ENCODE data around the gene TUBA4B. TPM values are rescaled to one million over a fixed set of nuclear protein-coding genes. Genes with fewer than 3 reads are reported as not detected.

The TUBA4B gene
- total RNA-seq, 1 donor from 2014 or later: not detected

GRCh38 chr2:219272356-219272755 lies 19.3 kb downstream of the TUBA4B start:
- Histone ChIP-seq H3K9me3 (ENCODE audit: control insufficient read depth in 3 of 3, low read length in 3 of 3) (no peaks in the 10 kb centered on the region), H3K27me3 (ENCODE audit: control insufficient read depth in 3 of 3, insufficient read depth in 3 of 3, low read length in 3 of 3) (no peaks in the 10 kb centered on the region), H3K4me1 (ENCODE audit: control insufficient read depth in 3 of 3, insufficient read depth in 3 of 3, low read length in 3 of 3) (peaks cover 8 to 23% (median 14%) of the 10 kb centered on the region in 3 donors), H3K9ac (ENCODE audit: low read depth in 1 of 3, low read length in 3 of 3) (no peak overlapping the region), H3K4me3 (ENCODE audit: low read length in 3 of 3) (no peak overlapping the region), H3K27ac (ENCODE audit: low read depth, low read length) (no peak overlapping the region), H3K36me3 (ENCODE audit: control insufficient read depth in 3 of 3, insufficient read depth in 3 of 3, low read length in 3 of 3) (no peaks in the 10 kb centered on the region)

DNA sequence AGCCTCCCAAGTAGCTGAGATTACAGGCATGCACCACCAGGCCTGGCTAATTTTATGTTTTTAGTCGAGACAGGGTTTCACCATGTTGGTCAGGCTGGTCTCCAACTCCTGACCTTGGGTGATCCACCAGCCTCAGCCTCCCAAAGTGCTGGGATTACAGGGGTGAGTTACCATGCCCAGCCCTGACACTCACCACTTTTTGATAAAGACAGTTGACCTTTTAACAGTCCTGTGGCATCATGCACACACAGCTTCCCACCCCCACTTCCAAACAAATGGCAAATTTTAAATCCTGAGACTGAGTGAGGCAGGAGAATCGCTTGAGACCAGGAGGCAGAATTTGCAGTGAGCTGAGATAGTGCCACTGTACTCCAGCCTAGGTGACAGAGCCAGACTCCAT lies 20.0 kb downstream of the TUBA4B start:
- Histone ChIP-seq H3K27ac (ENCODE audit: low read depth, low read length) (no peak overlapping the region), H3K9ac (ENCODE audit: low read depth in 1 of 3, low read length in 3 of 3) (no peak overlapping the region), H3K4me1 (ENCODE audit: control insufficient read depth in 3 of 3, insufficient read depth in 3 of 3, low read length in 3 of 3) (peaks cover 15 to 30% (median 20%) of the 10 kb centered on the region in 3 donors), H3K9me3 (ENCODE audit: control insufficient read depth in 3 of 3, low read length in 3 of 3) (no peaks in the 10 kb centered on the region), H3K4me3 (ENCODE audit: low read length in 3 of 3) (no peak overlapping the region), H3K36me3 (ENCODE audit: control insufficient read depth in 3 of 3, insufficient read depth in 3 of 3, low read length in 3 of 3) (no peaks in the 10 kb centered on the region), H3K27me3 (ENCODE audit: control insufficient read depth in 3 of 3, insufficient read depth in 3 of 3, low read length in 3 of 3) (no peaks in the 10 kb centered on the region)

DNA sequence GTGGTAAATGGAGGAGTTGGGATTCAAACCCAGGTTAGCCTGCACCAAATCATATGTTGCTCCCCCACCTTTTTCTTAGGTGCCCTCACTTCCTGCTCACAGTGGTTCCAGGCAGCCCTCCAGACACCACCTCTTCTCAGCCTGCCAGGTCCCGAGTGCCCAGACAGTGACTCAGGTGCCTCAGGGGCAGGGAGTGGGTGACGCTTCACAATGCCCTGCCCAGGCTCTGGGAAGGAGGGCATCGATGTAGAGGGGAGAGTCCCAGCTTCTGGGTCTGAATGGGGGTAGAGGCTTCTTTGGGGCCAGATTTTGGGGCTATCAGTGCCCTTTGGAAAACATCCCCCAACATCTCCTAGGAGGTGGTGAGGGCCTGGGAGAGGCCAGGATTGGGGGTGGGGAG lies 20.9 kb downstream of the TUBA4B start:
- H3K27ac ChIP-seq (ENCODE audit: low read depth, low read length): peak overlapping the region; percentile 88
- H3K4me1 ChIP-seq (ENCODE audit: control insufficient read depth in 3 of 3, insufficient read depth in 3 of 3, low read length in 3 of 3): peaks cover 24 to 39% (median 30%) of the 10 kb centered on the region in 3 donors
- H3K27me3 ChIP-seq (ENCODE audit: control insufficient read depth in 3 of 3, insufficient read depth in 3 of 3, low read length in 3 of 3): no peaks in the 10 kb centered on the region
- no peaks in the 10 kb centered on the region for H3K36me3 ChIP-seq (ENCODE audit: control insufficient read depth in 3 of 3, insufficient read depth in 3 of 3, low read length in 3 of 3)
- H3K4me3 ChIP-seq (ENCODE audit: low read length in 3 of 3): peak overlapping the region in 1 of 3 donors; percentile 58
- no peaks in the 10 kb centered on the region for H3K9me3 ChIP-seq (ENCODE audit: control insufficient read depth in 3 of 3, low read length in 3 of 3)
- H3K9ac ChIP-seq (ENCODE audit: low read depth in 1 of 3, low read length in 3 of 3): peak overlapping the region; percentile 16 to 79 (median 47)

DNA sequence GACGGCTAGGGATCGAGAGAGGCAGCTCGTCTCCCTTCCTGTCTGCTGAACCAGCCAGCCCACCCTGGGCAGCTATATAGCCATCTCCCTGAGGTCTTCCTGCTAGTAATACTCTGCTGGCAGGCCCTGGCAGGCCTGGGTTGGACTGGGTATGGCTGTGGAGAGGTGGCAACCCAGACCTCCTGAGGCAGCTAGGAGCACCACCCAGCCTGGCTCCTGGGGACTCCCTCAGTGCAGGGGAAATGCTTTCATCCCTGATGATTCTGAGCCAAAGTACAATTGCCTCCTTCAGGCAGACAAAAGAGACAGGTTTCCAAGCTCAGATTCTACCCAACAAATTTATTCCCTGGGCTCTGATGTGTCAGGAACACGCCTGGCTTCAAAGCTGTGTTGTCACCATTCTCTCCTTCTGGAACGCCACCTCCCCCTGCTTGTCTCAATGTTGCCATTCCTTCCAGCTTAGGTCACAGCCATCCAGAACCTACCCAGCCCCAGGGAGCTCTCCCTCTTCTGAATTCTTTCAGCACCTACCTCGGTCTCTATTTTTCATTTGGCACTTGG lies 21.4 kb downstream of the TUBA4B start:
- H3K36me3 ChIP-seq (ENCODE audit: control insufficient read depth in 3 of 3, insufficient read depth in 3 of 3, low read length in 3 of 3): no peaks in the 10 kb centered on the region
- peaks cover 24 to 37% (median 28%) of the 10 kb centered on the region in 3 donors for H3K4me1 ChIP-seq (ENCODE audit: control insufficient read depth in 3 of 3, insufficient read depth in 3 of 3, low read length in 3 of 3)
- H3K27ac ChIP-seq (ENCODE audit: low read depth, low read length): peak overlapping the region; percentile 88
- H3K4me3 ChIP-seq (ENCODE audit: low read length in 3 of 3): peak overlapping the region in 1 of 3 donors; percentile 58
- no peaks in the 10 kb centered on the region for H3K27me3 ChIP-seq (ENCODE audit: control insufficient read depth in 3 of 3, insufficient read depth in 3 of 3, low read length in 3 of 3)
- peak overlapping the region; percentile 16 to 79 (median 47) for H3K9ac ChIP-seq (ENCODE audit: low read depth in 1 of 3, low read length in 3 of 3)
- no peaks in the 10 kb centered on the region for H3K9me3 ChIP-seq (ENCODE audit: control insufficient read depth in 3 of 3, low read length in 3 of 3)

DNA sequence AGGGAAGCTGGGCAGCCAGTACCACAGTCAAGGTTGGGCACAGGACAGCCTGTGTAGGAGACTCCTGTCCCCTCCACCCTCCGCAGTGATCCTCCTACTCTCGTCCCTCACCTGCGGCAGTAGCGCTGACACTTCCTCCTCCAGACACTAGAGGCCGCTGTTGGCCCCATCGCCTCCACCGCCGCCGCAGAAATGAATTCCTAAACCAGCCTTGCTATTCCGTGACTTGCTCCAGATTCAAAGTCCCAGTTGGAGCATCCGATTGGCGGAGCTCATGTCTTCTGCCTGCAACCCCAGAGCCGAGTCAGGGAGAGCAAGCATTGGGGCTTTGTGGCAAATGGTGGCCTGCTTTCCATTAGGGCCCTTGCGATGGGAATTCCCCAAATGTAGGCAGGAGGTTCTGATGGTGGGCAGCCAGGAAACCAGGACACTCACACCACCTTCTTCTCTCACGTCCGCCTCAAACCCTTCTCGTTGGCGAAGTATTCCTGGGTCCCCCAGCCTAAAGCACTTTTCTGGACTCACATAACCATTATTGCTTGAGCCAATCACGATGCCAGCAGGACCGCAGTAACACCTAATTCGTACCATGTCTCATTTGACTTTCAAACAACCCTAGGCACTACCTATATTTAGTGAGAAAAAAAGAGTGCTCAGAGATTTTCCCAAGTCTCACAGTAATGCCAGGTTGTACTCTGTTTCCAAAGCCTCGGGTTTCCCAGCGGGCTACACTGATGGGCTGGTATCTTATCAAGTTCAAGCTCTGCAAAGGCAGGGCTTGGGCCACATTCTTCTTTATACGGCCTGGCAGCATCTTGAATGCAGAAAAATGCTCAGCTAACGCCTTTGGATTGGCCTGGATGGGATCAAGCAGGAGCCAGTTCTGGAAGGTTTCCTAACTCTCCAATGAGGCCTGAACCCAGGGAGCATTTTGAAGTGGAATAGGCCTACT lies 24.9 kb downstream of the TUBA4B start:
- peak overlapping the region; percentile 56 to 77 (median 67) for H3K4me3 ChIP-seq (ENCODE audit: low read length in 3 of 3)
- H3K36me3 ChIP-seq (ENCODE audit: control insufficient read depth in 3 of 3, insufficient read depth in 3 of 3, low read length in 3 of 3): peaks cover 25 to 28% (median 26%) of the 10 kb centered on the region in 3 donors
- H3K9me3 ChIP-seq (ENCODE audit: control insufficient read depth in 3 of 3, low read length in 3 of 3): no peaks in the 10 kb centered on the region
- no peaks in the 10 kb centered on the region for H3K27me3 ChIP-seq (ENCODE audit: control insufficient read depth in 3 of 3, insufficient read depth in 3 of 3, low read length in 3 of 3)
- H3K27ac ChIP-seq (ENCODE audit: low read depth, low read length): peak overlapping the region; percentile 90
- H3K9ac ChIP-seq (ENCODE audit: low read depth in 1 of 3, low read length in 3 of 3): peak overlapping the region; percentile 80 to 90 (median 86)
- peaks cover 38 to 57% (median 40%) of the 10 kb centered on the region in 3 donors for H3K4me1 ChIP-seq (ENCODE audit: control insufficient read depth in 3 of 3, insufficient read depth in 3 of 3, low read length in 3 of 3)

GRCh38 chr2:219278655-219279150 lies 25.7 kb downstream of the TUBA4B start:
- no peaks in the 10 kb centered on the region for H3K27me3 ChIP-seq (ENCODE audit: control insufficient read depth in 3 of 3, insufficient read depth in 3 of 3, low read length in 3 of 3)
- peak overlapping the region; percentile 80 to 90 (median 86) for H3K9ac ChIP-seq (ENCODE audit: low read depth in 1 of 3, low read length in 3 of 3)
- peak overlapping the region; percentile 36 to 77 (median 71) for H3K4me3 ChIP-seq (ENCODE audit: low read length in 3 of 3)
- peaks cover 33 to 35% (median 33%) of the 10 kb centered on the region in 3 donors for H3K36me3 ChIP-seq (ENCODE audit: control insufficient read depth in 3 of 3, insufficient read depth in 3 of 3, low read length in 3 of 3)
- no peaks in the 10 kb centered on the region for H3K9me3 ChIP-seq (ENCODE audit: control insufficient read depth in 3 of 3, low read length in 3 of 3)
- H3K27ac ChIP-seq (ENCODE audit: low read depth, low read length): peak overlapping the region; percentile 90
- H3K4me1 ChIP-seq (ENCODE audit: control insufficient read depth in 3 of 3, insufficient read depth in 3 of 3, low read length in 3 of 3): peaks cover 38 to 56% (median 40%) of the 10 kb centered on the region in 3 donors

DNA sequence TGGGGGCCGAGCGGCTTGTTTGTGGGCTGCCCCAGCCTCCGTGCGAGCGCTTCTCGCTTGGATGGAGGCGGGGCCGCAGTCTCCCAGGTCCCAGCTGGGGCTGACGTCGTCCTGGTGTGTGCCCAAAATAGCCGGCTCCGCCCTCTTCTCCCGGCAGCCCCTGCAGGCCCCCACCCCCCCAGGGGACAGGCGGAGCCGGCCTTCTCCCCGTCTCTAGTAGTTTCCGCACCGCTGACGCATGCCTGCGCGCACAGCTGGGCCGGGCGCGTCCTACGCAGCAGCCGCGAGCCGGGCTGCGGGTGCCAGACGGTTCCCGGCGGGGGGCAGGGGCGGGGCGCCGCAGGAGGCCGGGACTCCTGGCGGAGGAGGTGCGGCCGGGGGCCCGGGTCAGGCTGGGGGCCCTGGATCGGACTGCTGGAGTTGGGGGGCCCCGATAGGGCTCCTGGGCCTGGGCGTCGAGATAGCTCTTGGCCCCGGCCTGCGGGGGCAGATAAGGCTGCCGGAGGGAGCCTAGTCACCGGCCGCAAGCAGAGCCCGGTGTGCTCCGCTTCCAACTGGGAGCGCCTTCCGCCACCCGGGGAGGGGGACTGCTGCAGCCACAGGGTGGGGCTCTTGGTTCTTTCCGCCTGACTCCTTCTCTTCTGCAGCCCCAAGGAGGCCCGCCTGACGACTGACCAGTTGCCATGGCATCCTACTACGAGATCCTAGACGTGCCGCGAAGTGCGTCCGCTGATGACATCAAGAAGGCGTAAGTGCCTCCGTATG lies 26.3 kb downstream of the TUBA4B start, which contains the start of gene DNAJB2:
Gene DNAJB2, plus strand, starts transcription at position 216 of the 765 bp plus-strand sequence. Its CDS starts 468 bp downstream, at position 684.
- Histone ChIP-seq H3K27ac (ENCODE audit: low read depth, low read length) (peak within 1 kb of the TSS; percentile 90), H3K4me1 (ENCODE audit: control insufficient read depth in 3 of 3, insufficient read depth in 3 of 3, low read length in 3 of 3) (peaks cover 33 to 49% (median 35%) of the 10 kb centered on the region in 3 donors), H3K9ac (ENCODE audit: low read depth in 1 of 3, low read length in 3 of 3) (peak within 1 kb of the TSS; percentile 90 to 94 (median 91)), H3K27me3 (ENCODE audit: control insufficient read depth in 3 of 3, insufficient read depth in 3 of 3, low read length in 3 of 3) (no peaks in the 10 kb centered on the region), H3K9me3 (ENCODE audit: control insufficient read depth in 3 of 3, low read length in 3 of 3) (no peaks in the 10 kb centered on the region), H3K36me3 (ENCODE audit: control insufficient read depth in 3 of 3, insufficient read depth in 3 of 3, low read length in 3 of 3) (peaks cover 39 to 40% (median 39%) of the 10 kb centered on the region in 3 donors), H3K4me3 (ENCODE audit: low read length in 3 of 3) (peak within 1 kb of the TSS; percentile 87 to 92 (median 88))

DNA sequence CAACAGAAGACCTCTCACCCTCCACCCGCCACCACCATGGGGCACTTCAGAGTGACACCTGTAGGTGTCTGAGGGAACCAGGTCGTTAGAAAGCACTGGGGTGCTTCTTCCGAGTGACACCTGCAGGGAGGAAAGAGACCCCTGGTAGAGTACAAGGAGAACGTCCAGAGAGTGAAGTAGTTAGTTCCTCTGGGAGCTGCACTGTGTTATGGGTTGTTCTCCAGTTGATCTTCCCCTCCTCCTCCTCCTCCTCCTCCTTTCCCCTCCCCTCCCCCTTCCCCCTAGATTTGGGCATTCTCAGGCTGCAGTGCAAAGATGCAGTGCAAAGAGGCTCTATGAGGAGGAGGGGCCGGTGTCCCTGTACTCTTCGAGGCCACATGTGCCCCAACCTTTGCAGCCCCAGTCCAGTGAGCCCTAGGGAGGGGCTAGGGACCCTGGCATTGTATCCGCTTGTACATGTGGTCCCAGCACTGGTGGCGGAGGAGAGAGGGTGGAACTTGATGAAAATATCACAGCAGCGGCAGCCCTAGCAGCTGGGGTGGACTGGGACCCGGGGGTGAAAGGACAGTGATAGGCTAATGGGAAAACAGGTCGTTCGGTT lies 27.0 kb downstream of the TUBA4B start:
- Histone ChIP-seq H3K36me3 (ENCODE audit: control insufficient read depth in 3 of 3, insufficient read depth in 3 of 3, low read length in 3 of 3) (peaks cover 46 to 47% (median 46%) of the 10 kb centered on the region in 3 donors), H3K9ac (ENCODE audit: low read depth in 1 of 3, low read length in 3 of 3) (peak overlapping the region; percentile 90 to 94 (median 91)), H3K4me3 (ENCODE audit: low read length in 3 of 3) (peak overlapping the region; percentile 87 to 92 (median 88)), H3K27me3 (ENCODE audit: control insufficient read depth in 3 of 3, insufficient read depth in 3 of 3, low read length in 3 of 3) (no peaks in the 10 kb centered on the region), H3K9me3 (ENCODE audit: control insufficient read depth in 3 of 3, low read length in 3 of 3) (no peaks in the 10 kb centered on the region), H3K27ac (ENCODE audit: low read depth, low read length) (peak overlapping the region; percentile 90), H3K4me1 (ENCODE audit: control insufficient read depth in 3 of 3, insufficient read depth in 3 of 3, low read length in 3 of 3) (peaks cover 29 to 44% (median 30%) of the 10 kb centered on the region in 3 donors)

- Histone ChIP-seq H3K9me3 (ENCODE audit: control insufficient read depth in 3 of 3, low read length in 3 of 3) (no peaks in the 10 kb centered on the region), H3K9ac (ENCODE audit: low read depth in 1 of 3, low read length in 3 of 3) (peak overlapping the region in 1 of 3 donors; percentile 94), H3K27me3 (ENCODE audit: control insufficient read depth in 3 of 3, insufficient read depth in 3 of 3, low read length in 3 of 3) (no peaks in the 10 kb centered on the region), H3K36me3 (ENCODE audit: control insufficient read depth in 3 of 3, insufficient read depth in 3 of 3, low read length in 3 of 3) (peaks cover 52 to 53% (median 53%) of the 10 kb centered on the region in 3 donors), H3K4me3 (ENCODE audit: low read length in 3 of 3) (peak overlapping the region in 2 of 3 donors; percentile 88 to 92), H3K4me1 (ENCODE audit: control insufficient read depth in 3 of 3, insufficient read depth in 3 of 3, low read length in 3 of 3) (peaks cover 30 to 45% (median 31%) of the 10 kb centered on the region in 3 donors), H3K27ac (ENCODE audit: low read depth, low read length) (no peak overlapping the region)
Measured at GRCh38 chr2:219280651-219281050, 27.6 kb downstream of the TUBA4B start.
